Stimulated activated CD4-positive, alpha-beta T cell treated with anti-CD3 and anti-CD28 coated beads, Interleukin-1b, Interleukin-23, amount 100 ng/mL, for 48 hours (primary cell): ENCODE results near the gene XPO1.
"Not testable (repeated sequence)": the region's sequence is repeated elsewhere in the genome, so short reads cannot be mapped to it uniquely, and the experiment has no call there.

Experiments
- DNase-seq: peaks from one replicate; pipeline ENCODE4 v3.0.0-alpha.2; 2020

The XPO1 gene

DNA sequence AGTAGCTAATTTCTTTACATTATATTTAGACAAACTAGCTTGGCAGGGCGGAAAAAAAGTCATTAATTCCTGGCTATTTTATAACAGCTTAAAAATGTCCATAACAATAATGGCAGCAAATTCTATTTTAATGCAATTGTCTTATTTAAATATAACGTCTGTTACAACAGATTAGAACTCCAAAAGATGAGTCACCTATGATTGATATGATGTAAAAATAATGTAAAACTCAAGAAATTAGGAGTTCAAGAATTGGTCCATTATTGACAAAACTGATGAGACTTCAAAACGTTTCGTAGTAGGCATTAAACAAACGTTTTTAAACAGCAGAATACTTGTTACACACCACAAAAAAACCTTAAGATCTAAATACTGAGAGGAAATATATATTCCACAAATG lies 2.7 kb downstream of the XPO1 start:
- DNase-seq: no peak

DNA sequence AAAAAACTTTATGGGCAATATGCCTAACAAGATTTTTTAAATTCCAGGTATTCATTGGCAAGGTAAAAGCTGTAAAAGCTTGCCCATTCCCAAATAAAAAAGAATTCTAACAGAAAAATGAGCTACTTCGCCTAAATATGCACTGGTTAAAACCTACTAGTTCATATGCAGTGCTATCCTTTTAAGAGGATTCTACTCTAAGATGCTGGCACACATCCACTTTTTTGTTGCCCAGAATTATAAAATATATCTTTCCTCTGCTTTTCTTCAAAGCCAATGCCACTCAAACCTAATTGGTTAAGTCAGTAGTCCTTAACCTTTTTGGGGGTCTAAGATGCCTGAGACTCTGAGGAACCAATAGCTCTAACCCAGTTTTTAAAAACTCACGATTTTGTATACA lies 3.2 kb downstream of the XPO1 start:
- DNase-seq: no peak

DNA sequence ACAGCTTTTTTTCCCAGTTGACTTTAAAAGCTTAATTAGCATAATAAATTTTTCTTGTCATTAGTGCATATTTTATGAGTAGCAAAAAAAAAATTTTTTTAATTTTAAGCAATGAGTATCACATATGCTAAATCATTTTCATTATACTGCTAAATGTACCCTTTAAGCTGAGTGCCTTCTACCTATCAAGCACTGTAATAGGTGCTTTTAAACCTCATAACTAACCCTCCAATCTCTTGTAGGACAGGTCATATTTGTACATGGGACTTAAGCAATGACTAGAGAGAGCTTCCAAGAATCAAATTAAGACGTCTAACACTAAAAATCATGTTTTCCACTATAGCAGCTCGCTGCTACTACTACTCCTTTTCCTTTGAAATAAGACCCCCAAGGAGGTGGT lies 7.4 kb downstream of the XPO1 start:
- DNase-seq: no peak

DNA sequence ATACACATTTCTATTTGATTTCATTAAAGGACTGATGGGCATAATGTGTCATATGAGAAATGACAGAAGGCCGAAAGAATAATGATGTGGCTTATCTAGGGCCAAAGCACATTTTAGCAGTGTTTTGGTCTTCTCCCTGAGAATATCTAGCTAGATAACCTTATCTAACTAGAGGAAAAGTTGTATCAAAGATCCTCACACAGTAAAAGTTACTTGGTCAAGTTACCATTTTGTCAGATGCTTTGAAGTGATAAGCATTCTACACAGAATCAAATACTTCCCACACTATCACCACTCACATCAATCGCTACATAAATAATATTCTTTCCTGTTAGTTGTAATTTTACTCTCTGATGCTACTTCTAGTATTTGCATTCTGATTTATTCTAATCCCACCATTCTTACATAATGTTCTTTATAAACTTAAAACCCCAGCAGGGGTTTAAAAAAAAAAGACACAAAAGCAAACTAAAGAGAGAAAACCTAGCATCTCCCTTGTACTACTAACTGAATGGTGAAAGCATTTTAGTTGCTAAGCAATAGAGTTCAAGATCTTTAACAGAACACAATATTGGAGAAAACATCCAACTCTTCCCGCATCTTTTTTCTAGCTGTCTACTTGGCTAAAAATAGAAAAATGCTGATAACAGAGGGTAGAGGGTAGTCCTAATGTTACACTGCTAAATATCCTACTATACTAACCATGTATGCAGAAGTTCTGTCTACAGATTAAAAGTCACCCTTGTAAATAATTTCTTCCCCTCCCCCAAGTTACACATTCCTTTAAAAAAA lies 8.0 kb downstream of the XPO1 start:
- no peak for DNase-seq

DNA sequence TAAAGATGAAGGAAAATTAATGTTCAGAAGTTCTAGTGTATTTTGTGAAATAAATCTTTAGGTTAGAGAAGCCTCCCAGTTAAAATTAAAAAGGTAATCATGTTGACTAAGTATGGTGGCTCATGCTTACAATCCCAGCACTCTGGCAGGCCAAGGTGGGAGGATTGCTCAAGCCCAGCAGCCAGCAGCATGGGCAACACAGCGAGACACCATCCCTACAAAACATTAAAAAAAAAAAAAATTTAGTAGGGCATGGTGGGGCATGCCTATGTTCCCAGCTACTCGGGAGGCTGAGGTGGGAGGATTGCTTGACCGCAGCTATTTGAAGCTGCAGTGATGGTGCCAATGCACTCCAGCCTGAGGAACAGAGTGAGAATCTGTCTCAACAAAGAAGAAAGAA lies 17.9 kb downstream of the XPO1 start:
- no peak for DNase-seq

DNA sequence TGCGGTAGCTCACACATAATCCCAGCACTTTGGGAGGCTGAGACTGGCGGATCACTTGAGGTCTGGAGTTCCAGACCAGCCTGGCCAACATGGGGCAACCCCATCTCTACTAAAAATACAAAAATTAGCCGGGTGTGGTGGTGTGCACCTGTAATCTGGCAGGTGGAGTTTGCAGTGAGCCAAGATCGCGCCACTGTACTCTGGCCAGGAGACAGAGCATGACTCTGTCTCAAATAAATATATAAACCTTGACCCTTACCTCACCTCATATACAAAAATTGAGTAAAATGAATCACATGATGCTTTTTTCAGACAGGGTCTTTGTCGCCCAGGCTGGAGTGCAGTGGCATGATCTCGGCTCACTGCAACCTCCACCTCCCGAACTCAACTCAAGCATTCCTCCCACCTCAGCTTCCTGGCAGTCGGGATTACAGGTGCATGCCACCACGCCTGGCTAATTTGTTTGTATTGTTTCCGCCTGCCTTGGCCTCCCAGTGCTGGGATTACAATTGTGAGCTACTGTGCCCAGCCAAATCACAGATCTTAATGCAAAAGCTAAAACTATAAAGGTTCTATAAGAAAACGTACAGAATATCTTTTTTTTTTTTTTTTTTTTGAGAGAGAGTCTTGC lies 25.3 kb downstream of the XPO1 start:
- no peak for DNase-seq

DNA sequence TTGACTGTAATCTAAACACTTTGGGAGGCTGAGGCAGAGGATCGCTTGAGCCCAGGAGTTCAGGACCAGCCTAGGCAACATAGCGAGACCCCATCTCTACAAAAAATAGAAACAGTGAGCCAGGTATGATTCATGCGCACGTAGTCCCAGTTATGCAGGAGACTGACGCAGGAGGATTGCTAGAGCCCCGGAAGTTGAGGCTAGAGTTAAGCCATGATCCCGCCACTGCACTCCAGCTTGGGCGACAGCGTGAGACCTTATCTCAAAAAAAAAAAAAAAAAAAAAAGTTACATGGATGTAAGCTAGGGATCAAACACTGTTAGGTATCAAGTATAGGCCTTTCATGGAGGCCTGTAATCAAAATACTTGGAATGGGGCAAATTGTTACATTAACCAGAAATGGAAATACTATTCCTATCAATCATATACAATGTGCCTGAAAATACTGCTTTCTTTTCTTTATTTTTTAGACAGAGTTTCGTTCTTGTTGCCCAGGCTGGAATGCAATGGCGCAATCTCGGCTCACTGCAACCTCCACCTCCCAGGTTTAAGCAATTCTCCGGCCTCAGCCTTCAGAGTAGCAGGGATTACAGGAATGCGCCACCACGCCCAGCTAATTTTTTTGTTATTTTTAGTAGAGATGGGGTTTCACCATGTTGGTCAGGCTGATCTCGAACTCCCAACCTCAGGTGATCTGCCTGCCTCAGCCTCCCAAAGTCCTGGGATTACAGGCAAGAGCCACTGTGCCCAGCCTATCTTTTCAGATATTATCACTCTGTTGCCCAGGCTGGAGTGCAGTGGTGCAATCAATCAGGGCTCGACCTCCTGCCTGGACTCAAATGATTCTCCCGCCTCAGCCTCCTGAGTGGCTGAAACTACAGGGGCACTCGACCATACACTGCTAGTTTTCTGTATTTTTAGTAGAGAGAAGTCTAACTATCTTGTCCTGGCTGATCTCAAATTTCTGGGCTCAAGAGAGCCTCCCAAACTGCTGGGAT lies 27.2 kb downstream of the XPO1 start:
- DNase-seq: no peak

DNA sequence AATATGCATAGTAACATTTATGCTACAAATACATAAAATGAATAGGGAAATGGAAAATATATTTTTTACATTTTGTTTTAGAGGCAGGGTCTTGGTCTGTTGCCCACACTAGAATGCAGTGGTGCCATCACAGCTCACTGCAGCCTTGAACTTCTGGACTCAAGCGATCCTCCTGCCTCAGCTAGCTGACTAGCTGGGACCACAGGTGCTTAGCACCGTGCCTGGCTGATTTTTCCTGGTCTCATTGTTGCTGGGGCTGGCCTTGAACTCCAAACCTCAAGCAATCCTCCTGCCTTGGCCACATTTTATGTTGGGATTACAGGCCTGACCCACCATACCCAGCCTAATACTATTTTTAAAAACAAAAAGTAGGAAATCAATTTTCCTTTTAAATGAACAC lies 33.2 kb downstream of the XPO1 start:
- no peak for DNase-seq

DNA sequence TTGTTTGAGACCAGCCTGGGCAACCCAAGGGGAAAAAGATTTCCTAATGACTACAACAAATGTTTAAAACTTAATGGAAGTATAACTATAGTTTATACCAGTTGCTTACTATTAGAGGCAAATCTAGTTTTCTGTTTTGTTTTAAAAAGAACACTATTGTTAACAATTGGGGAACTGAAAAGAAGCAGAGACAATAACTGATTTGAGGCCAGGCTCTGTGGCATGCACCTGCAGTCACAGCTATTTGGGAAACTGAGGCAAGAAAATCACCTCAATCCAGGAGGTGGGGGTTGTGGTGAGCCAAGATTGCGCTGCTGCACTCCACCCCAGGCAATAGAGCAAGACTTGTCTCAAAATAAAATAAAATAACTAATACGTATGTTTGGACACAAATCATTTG lies 39.1 kb downstream of the XPO1 start:
- no peak for DNase-seq

DNA sequence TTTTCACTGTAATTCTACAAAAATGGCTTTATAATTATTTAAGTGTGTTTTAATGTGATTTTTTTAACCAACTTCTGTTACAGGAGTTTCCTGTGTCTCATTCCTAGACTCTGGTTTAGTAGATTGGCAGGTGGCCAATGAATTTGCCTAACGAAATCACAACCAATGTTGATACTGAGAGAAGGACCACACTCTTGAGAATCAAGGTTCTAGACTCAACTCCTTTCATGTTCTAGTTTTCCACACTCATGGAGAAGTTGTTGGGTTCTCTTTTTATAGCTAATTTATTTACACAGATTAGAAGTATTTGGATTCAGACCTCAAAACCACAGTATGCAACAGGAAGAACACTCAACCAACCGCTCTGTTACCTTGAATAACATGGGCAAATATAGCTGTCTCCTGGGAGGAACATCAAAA lies 44.6 kb downstream of the XPO1 start:
- no peak for DNase-seq

DNA sequence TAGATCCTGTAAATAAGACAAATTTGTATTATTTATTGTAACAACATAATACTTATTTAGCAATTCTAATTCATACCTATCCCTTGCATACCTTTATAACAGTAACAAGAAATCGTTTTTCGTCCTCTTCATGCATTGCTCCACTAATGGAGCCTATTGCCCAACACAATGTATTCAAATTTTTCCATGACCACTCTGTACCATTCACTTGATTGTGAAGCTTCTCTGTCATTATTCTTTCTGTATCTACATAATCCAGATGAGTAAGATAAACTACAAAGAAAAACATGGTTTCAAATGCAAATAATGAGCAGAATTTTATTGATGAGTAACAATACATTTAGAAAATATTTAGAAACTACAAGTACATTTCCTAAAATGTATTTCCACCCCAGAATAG lies 45.7 kb downstream of the XPO1 start:
- no peak for DNase-seq

DNA sequence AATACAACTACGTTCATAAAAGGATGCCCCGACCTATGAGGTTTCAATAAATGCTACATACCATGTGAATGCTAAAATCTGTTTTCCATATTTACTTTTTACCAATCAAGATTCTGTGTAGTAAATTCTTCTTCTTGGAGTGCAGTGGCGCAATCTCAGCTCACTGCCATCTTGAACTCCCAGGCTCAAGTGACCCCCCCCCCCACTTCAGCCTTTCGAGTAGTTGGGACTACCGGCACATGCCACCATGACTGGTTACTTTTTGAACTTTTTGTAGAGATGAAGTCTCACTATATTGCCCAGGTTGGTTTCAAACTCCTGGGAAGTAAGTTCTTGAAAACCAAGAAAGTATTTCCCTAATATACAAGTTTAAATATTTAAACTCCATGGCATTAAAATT lies 52.9 kb downstream of the XPO1 start:
- DNase-seq: no peak

DNA sequence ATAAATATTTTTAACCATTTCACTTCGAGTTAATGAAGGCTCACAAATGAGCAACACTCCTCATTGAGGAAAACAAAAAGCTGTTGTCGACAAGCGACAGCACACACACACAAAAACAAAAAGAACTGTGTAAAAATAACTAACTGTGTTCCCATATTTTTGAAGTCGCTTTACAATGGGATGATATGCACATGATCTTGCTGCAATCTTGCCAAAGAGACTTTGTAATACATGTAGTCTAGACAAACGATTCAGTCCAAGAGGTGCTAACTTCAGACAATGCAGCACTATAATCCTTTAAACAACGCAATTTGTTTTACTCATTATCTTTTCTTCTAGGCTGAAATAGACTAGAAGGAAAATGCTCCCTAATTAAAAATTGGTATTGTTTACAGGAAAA lies 60.1 kb downstream of the XPO1 start:
- DNase-seq: no peak

DNA sequence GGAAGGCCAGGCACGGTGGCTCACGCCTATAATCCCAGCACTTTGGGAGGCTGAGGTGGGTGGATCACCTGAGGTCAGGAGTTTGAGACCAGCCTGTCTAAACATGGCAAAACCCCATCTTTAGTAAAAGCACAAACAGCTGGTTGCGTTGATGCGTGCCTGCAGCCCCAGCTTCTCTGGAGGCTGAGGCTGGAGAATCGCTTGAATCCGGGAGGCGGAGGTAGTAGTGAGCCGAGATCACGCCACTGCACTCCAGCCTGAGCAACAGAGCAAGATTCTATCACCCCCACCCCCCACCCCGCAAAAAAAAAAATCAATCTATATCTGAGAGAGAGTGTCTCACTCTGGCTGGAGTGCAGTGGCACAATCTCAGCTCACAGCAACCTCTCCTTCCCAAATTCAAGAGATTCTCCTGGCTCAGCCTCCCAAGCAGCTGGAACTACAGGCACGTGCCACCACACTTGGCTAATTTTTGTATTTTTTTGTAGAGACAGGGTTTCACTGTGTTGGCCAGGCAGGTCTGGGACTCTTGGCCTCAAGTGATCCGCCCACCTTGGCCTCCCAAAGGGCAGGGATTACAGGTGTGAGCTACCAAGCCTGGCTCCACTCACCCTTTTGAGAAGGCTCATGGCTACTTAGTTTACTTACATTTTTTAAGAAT lies 61.1 kb downstream of the XPO1 start:
- DNase-seq: not testable (repeated sequence)

DNA sequence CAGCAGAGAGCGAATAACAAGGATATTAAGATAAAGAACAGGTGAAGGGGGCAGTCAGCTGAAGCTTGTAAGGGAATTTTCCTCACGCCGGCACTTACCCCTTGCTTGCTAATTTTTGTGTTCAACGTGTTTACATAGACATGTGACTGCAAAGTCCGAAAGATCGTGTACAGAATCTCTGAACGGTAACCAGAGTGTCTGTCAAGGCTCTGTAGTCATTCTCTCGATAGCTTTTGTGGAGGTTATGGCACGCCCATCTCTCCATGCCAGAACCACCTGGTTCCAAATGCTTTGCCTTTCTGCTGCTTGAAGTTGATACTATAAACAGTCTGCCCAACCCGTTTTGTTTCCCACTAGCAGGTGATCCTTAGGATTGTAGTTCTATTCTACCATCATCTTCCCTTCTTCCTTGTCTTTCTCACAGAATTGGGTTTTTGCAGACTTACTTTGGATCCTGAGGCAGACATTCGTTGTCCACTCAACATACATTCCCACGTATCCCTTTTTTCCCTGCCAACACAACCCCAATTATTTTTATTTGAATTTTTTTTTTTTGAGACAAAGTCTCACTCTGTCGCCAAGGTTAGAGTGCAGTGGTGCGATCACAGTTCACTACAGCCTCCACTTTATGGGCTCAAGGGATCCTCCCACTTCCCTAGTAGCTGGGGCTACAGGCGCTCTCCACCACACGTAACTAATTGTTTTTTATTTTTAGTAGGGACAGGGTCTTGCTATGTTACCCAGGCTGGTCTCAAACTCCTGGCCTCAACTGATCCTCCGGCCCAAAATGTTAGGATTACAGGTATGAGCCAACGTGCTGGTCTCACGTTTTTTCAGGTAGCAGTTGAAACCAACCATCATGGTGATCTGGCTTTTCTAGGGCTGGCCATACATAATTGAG lies 66.0 kb downstream of the XPO1 start:
- peak; percentile 19 for DNase-seq

DNA sequence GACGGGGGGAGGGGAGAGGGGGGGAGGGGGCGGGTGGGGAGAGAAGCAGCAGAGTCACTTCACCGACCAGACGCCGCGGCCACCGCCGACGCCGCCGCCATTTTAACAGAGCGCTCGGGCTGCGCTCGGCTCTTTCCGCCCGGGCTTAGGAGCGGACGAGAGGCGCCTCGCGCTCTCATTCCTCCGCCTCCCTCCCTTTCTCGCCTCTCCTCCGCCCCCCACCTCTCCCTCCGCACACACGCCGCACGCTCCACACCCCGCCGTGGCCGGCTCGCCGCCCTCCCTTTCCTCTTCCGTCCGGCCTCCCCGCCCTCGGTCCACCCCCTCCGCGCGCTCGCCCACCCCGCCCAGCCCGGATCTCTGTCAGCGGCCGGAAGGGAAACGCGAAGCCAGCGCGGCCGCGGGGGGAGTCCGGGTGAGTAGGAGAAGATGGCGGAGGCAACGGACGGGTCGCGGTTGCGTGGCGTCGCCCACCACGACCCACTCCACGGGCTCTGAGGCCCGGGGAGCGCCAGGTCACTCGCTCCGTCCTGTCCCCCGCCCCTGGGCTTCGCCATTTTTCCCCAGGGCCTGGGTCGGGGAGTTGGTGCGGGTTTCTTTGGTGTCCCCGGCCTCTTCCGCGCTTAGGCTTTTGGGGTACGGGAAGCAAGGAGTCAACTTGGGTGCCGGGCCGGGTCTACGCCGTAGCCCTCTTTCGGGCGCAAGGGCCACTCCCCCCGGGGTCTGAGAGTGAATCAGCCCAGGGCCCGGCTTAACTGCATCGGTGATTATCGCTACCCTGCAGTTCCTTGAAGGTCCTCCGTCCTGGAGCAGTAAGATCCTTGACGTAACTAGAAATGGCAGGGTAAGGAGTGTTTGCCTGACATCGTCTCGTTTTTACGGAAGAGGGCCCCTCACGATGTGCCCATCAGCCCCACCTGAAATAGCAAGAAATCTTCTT lies 66.9 kb downstream of the XPO1 start, which contains the start of gene USP34:
TSS of gene USP34 (minus strand) at position 123 of the 940 bp plus-strand sequence. CDS start 395 bp downstream, outside the sequence.
- DNase-seq: peak; percentile 93

DNA sequence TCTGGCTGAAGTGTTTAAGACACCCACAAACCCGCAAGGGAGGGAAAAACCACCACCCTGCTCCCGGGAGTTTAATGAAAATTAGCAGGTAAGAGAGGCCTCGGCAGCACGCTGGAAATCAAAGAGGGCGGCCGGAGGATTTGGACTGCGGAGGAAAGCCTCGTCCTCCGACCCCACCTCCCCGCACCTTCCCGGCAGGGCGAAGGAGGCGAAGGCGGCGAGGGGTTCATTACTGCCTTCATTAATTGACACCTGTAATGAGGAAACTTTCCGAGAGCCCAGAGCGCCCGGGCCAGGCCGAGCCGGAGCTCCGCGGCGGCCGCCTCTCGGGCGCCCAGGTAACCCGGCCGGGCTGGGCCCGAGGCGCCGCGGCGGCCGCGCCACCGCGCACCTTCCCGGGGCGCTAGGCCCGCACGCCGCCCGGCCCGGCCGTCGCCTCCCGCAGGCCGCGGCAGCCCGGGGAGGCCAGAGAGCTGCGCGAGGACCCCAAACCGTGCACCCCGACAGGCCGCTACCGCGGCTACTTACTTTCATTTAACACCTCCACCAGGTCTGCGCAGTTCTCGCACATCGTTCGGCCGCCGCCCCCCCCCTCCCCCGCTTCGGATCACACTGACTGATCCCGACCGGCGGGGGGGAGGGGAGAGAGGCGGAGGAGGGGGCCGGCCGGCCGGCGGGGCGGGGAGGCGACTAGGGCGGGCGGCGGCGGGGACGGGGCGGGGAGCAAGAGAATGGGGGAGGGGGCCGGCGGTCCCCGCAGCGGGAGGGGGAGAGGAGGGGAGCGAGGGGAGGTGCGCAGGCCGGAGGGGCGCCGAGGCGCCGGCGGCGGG lies 67.8 kb downstream of the XPO1 start:
- peak; percentile 81 for DNase-seq

DNA sequence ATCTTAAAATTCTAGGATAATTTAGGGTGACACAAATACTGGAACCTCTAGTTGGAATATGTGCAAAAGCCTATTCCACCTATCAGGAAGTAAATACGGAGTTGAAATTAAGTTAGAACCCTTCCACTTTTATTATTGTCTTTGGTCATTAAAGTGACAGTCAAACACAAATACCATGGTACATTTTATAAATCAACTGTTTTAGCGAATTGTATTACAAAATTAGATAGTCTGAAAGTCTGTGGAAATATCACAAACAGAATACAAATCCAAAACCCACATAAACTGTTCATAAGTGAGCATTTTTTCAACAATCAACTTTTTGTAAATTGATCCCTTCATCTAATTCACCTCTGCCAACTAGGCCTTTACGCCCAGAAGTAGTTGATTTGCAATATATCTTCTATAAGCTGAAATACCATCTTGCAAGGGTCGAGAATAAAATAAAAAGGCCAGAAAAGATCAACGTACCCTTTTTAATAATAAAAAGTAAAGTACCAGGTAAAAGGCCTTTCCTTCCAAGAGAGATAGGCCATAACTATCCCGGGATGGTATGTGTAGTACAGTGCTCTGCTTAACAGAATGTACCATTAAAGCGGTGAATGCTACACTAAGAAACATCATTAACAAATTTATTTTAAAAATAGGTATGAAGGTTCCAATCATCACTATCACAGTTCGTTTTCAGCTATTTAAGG lies 68.6 kb downstream of the XPO1 start:
- no peak for DNase-seq

DNA sequence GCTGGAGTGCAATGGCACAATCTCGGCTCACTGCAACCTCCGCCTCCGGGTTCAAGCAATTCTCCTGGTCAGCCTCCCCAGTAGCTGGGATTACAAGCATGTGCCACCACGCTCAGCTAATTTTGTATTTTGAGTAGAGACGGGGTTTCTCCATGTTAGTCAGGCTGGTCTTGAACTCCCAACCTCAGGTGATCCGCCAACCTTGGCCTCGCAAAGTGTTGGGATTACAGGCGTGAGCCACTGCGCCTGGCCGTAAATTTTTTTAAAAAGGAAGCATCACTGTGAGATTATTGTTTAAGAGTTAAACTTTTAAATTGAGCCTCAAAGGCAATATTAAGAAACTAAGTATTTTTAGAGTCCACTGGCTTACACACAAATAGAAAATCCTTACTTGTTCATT lies 69.9 kb downstream of the XPO1 start:
- DNase-seq: not testable (repeated sequence)
